Sigmoid colon (tissue), 7 donors: ENCODE data around the gene SH3RF3. TPM values are rescaled to one million over a fixed set of nuclear protein-coding genes. Genes with fewer than 3 reads are reported as not detected.

Experiments
- DNase-seq: peaks from one replicate; pipeline ENCODE4 v3.0.0-alpha.2; 2019
- H3K27ac ChIP-seq, 4 donors: fragments of 200-600 bp; sonication (generic); one replicate each; pipeline ENCODE4 v1.5.1; 2016 to 2019; ENCODE audit warnings: mild to moderate bottlenecking in 1 of 4
- H3K27me3 ChIP-seq, 3 donors: fragments of 200-600 bp; sonication (generic); one replicate each; pipeline ENCODE4 v1.5.1; 2019; ENCODE audit warnings: mild to moderate bottlenecking in 1 of 3
- H3K36me3 ChIP-seq, 4 donors: fragments of 200-600 bp; sonication (generic); one replicate each; pipeline ENCODE4 v1.5.1; 2016 to 2019
- H3K4me1 ChIP-seq, 4 donors: fragments of 200-600 bp; sonication (generic); one replicate each; pipeline ENCODE4 v1.5.1; 2017 to 2019
- H3K4me3 ChIP-seq, 4 donors: fragments of 200-600 bp; sonication (generic); one replicate each; pipeline ENCODE4 v1.5.1; 2017 to 2019; ENCODE audit warnings: mild to moderate bottlenecking in 2 of 4, moderate library complexity in 1 of 4
- H3K9me3 ChIP-seq, 4 donors: fragments of 200-600 bp in 3 of 4; sonication (generic) in 3 of 4; one replicate each; pipeline versions ENCODE4 v1.5.1 to v1.6.1; 2013 to 2019
- EP300 ChIP-seq, 4 donors: sonication (generic); formaldehyde crosslinking; IDR thresholded peaks; one replicate each; pipeline ENCODE4 v1.6.1; 2017; ENCODE audit warnings: antibody characterized with exemption in 4 of 4
- POLR2A ChIP-seq, 2 donors: fragments of 450-650 bp; IDR thresholded peaks; one replicate each; pipeline ENCODE4 v1.6.1; 2016; ENCODE audit warnings: antibody characterized with exemption in 2 of 2, mild to moderate bottlenecking in 2 of 2, moderate library complexity in 2 of 2
- POLR2AphosphoS5 ChIP-seq, 4 donors: sonication (generic); formaldehyde crosslinking; IDR thresholded peaks; one replicate each; pipeline ENCODE4 v1.6.1; 2017; ENCODE audit warnings: antibody characterized with exemption in 4 of 4
- WGBS, 2 donors: extraction: QIAGEN DNeasy Blood & Tissue Kit; methylation state at CpG; one replicate each; pipeline ENCODE4 v1.1.7; 2013; 5-methylcytosine and 5-hydroxymethylcytosine counted together
- intact Hi-C: fragments of 100-400 bp; cut with DNase I; formaldehyde crosslinking; loops from one replicate; pipeline ENCODE4 v1.15.1; 2023
- polyA plus RNA-seq, 3 donors: library from polyadenylated mRNA; stranded (reverse); fragments of 200-250 nt; gene quantifications; one replicate each; pipeline ENCODE4 v1.2.3, GENCODE V29; 2013
- total RNA-seq, 4 donors: library from RNA; depleted of rRNA; stranded (reverse); fragments of >200 nt; gene quantifications; one replicate each; pipeline ENCODE4 v1.1.0, GENCODE V29; 2016
- TF ChIP-seq, protein P1 (sequence below), 4 experiments: fragments of 450-650 bp in 3 of 4; fragments of 200-600 bp in 1 of 4; IDR thresholded peaks; one replicate each; pipeline ENCODE4 v1.5.1; 2016 to 2019; ENCODE audit warnings: antibody characterized with exemption in 4 of 4, mild to moderate bottlenecking in 3 of 4, moderate library complexity in 2 of 4
- donor health status: healthy with polysubstance abuse.
- donor health status: Bipolar disorder and iron deficiency.
- donor health status: healthy.

Gene SH3RF3
- total and polyA plus RNA-seq, 7 donors = 0.69 to 10.0 (median 3.4) TPM

DNA sequence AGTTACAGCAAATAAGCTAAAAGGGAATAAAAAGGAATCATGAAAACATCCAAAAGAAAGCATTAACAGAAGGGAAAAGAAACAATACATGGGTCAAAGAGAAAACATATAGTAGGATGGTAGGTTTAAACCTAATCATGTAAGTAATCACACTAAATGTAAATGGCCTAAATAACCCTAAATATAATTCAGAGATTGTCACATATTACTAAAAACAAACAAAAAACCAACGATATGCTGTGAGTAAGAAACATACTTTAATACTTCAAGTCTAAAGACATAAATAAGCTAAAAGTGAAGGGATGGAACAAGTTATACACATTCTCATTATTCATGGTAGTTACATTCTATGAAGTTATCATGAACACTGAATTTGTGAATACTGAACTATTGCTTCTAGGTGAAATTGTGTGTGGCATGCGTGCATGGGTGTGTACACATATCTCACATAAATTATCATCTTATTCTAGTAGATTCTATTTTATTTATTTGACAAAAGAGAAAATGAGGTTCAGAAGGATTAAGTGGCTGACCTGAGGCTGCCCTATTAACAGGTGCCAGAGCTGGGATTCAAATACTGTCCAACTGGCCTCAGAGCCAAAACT is 313.8 kb downstream of the SH3RF3 start:
- WGBS, 2 donors = 89 to 91% methylated on average over 2 of the region's 2 CpGs
- Histone ChIP-seq H3K27ac (no peak overlapping the region), H3K4me3 (no peak overlapping the region), H3K9me3 (peaks cover 0 to 7% (median 2%) of the 10 kb centered on the region in 4 donors), H3K36me3 (peaks cover 0 to 11% (median 0%) of the 10 kb centered on the region in 4 donors), H3K4me1 (peaks cover 0 to 17% (median 16%) of the 10 kb centered on the region in 4 donors), H3K27me3 (no peaks in the 10 kb centered on the region)
- no peak for DNase-seq
- intact Hi-C loops = no loop called here
- TF ChIP-seq EP300 (IDR thresholded peaks at IDR 0.05) (no peak), POLR2A (IDR thresholded peaks at IDR 0.05) (no peak), POLR2AphosphoS5 (IDR thresholded peaks at IDR 0.05) (no peak)
- TF ChIP-seq, protein P1, sequence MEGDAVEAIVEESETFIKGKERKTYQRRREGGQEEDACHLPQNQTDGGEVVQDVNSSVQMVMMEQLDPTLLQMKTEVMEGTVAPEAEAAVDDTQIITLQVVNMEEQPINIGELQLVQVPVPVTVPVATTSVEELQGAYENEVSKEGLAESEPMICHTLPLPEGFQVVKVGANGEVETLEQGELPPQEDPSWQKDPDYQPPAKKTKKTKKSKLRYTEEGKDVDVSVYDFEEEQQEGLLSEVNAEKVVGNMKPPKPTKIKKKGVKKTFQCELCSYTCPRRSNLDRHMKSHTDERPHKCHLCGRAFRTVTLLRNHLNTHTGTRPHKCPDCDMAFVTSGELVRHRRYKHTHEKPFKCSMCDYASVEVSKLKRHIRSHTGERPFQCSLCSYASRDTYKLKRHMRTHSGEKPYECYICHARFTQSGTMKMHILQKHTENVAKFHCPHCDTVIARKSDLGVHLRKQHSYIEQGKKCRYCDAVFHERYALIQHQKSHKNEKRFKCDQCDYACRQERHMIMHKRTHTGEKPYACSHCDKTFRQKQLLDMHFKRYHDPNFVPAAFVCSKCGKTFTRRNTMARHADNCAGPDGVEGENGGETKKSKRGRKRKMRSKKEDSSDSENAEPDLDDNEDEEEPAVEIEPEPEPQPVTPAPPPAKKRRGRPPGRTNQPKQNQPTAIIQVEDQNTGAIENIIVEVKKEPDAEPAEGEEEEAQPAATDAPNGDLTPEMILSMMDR (IDR thresholded peaks at IDR 0.05) = no peak

DNA sequence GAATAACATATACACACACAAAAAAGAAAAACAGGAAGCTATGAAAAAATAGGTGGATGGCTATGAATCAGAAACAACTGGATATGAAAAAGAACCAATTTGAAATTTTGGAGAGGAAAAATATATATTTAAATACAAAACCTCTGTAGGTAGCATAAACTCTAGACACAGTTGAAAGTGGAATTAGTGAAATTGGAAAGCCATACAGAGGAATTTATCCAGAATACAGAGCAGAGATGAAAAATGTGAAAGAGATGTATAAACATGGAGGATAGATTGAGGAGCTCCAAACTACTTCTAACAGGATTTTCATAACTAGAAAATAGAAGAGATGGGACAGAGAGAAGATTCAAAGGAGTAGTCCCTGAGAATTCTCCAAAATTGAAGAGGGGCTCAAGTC is 315.9 kb downstream of the SH3RF3 start:
- TF ChIP-seq POLR2AphosphoS5 (IDR thresholded peaks at IDR 0.05) (no peak), EP300 (IDR thresholded peaks at IDR 0.05) (no peak), POLR2A (IDR thresholded peaks at IDR 0.05) (no peak)
- TF ChIP-seq, protein P1 (IDR thresholded peaks at IDR 0.05) = no peak
- H3K36me3 ChIP-seq = peaks cover 0 to 7% (median 0%) of the 10 kb centered on the region in 4 donors
- intact Hi-C loops = no loop called here
- no peak for DNase-seq
- no peak overlapping the region for H3K27ac ChIP-seq
- H3K4me1 ChIP-seq = peaks cover 0 to 31% (median 22%) of the 10 kb centered on the region in 4 donors
- no peak overlapping the region for H3K4me3 ChIP-seq
- no peaks in the 10 kb centered on the region for H3K27me3 ChIP-seq
- H3K9me3 ChIP-seq = peaks cover 0 to 7% (median 2%) of the 10 kb centered on the region in 4 donors

DNA sequence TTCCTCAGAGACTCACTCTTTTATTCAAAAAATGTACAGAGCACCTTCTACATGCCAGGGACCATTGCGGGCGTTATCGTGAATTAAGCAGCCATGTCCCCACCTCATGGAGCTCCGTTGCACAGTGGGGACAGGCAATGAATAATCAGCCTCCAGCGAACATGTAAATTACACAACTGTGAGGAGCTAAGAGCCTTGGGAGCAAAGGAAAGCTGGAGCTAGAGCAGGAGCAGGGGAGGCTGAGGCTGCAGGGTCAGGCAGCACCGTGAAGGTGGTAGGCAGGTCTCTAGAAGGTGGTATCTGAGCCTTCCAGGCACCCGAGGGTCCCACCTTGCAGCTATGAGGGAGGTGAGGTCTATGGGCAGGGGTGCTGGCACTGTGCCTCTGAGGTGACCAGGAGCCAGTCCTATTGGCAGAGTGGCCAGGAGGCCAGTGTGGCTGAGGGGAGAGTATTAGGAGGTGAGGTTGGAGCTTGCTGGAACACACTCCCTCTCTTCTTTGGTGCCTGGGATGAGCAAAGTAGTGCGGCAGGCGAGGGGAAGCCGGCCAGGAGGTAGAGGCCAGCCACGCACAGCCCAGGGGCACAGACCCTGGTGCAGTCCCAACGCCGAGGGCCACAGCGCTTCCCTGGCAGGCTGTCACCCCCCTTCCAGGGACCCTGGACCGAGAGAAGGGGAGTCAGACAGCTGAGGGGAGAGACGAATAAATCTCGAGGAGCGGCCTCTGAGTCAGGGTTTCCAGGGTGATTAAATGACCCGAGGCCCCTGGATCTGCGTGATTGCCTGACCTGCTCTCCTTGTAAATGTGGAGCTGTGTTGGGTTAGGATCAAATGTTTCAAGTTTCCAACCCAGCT is 317.5 kb downstream of the SH3RF3 start:
- intact Hi-C loops = no loop called here
- Histone ChIP-seq H3K4me3 (no peak overlapping the region), H3K9me3 (peaks cover 0 to 7% (median 2%) of the 10 kb centered on the region in 4 donors), H3K27me3 (no peaks in the 10 kb centered on the region), H3K4me1 (peaks cover 0 to 33% (median 23%) of the 10 kb centered on the region in 4 donors), H3K27ac (peak overlapping the region; percentile 27 to 76 (median 65)), H3K36me3 (peaks cover 0 to under 1% (median 0%) of the 10 kb centered on the region in 4 donors)
- 83 to 84% methylated on average over 20 of the region's 20 CpGs for WGBS, 2 donors
- DNase-seq = peak; percentile 60
- TF ChIP-seq POLR2A (IDR thresholded peaks at IDR 0.05) (no peak), EP300 (IDR thresholded peaks at IDR 0.05) (no peak), POLR2AphosphoS5 (IDR thresholded peaks at IDR 0.05) (no peak)
- TF ChIP-seq, protein P1 (IDR thresholded peaks at IDR 0.05) = no peak

DNA sequence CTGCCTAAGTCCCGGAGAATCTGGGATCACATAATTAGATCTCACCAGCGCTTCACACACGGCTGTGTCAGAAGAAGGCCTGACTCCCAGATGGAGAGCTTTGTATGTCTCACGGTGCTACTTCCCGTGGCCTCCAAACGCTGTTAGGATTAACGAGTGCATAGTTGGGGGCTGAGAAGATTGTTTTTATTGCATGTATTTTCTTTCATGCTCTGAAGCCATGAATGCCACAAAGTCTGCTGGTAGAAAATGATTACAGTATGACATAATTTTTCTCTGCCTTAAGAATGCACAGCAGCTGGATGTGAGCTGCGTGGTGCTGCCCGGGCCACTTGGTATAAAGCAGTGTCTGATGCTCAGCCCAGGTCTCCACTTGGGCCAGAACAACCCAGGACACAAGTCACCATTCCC is 318.3 kb downstream of the SH3RF3 start:
- intact Hi-C loops = no loop called here
- Histone ChIP-seq H3K9me3 (peaks cover 0 to 5% (median 2%) of the 10 kb centered on the region in 4 donors), H3K4me3 (no peak overlapping the region), H3K4me1 (peaks cover 0 to 33% (median 23%) of the 10 kb centered on the region in 4 donors), H3K36me3 (peaks cover 0 to 3% (median 0%) of the 10 kb centered on the region in 4 donors), H3K27me3 (no peaks in the 10 kb centered on the region), H3K27ac (peak overlapping the region in 3 of 4 donors; percentile 33 to 76 (median 70))
- WGBS, 2 donors = 75 to 82% methylated on average over 9 of the region's 9 CpGs
- TF ChIP-seq POLR2A (IDR thresholded peaks at IDR 0.05) (no peak), EP300 (IDR thresholded peaks at IDR 0.05) (no peak), POLR2AphosphoS5 (IDR thresholded peaks at IDR 0.05) (peak in 2 of 4 donors; percentile 4 to 37)
- TF ChIP-seq, protein P1 (IDR thresholded peaks at IDR 0.05) = no peak
- DNase-seq = peak; percentile 58
